Measurements from ENCODE around the gene OR1I1. TPM values are rescaled to one million over a fixed set of nuclear protein-coding genes. Genes with fewer than 3 reads are reported as not detected.

The OR1I1 gene
- total RNA-seq (not detected in 2 replicates), polyA plus RNA-seq (not detected in 2 replicates)

GRCh38 chr19:15081911-15082310, at the start of gene OR1I1:
OR1I1 (plus strand) TSS chr19:15082211; CDS start chr19:15087066, 4,855 bp downstream.
- 78% methylated on average over 6 of the region's 6 CpGs for WGBS (ENCODE audit: low lambda C conversion rate, missing lambda C conversion rate)
- Histone ChIP-seq H3K4me2 (no peak within 1 kb of the TSS), H4K20me1 (ENCODE audit: insufficient read depth, poor library complexity, severe bottlenecking) (no peaks in the 10 kb centered on the region), H3K27ac (no peak within 1 kb of the TSS), H3K9me3 (ENCODE audit: low read depth) (no peaks in the 10 kb centered on the region), H3K27me3 (peaks cover 15% of the 10 kb centered on the region), H3K36me3 (replicated peaks; ENCODE audit: insufficient read depth, low read depth) (no peaks in the 10 kb centered on the region), H2AFZ (no peak within 1 kb of the TSS), H3K4me1 (ENCODE audit: insufficient read depth) (no peaks in the 10 kb centered on the region), H3K9me2 (replicated peaks; ENCODE audit: insufficient read depth) (no peaks in the 10 kb centered on the region), H3K4me3 (no peak within 1 kb of the TSS), H3K79me2 (no peaks in the 10 kb centered on the region)
- TF ChIP-seq CTCF (IDR thresholded peaks at IDR 0.05; ENCODE audit: poor library complexity) (no peak), EZH2 (IDR thresholded peaks at IDR 0.05; ENCODE audit: borderline replicate concordance) (no peak), EZH2phosphoT487 (IDR thresholded peaks at IDR 0.05; ENCODE audit: low read depth, severe bottlenecking, unreplicated experiment) (no peak)
- no peak for DNase-seq (ENCODE audit: low spot score)

GRCh38 chr19:15035795-15036311, 46.2 kb upstream of the OR1I1 start:
- H3K27ac ChIP-seq: no peak overlapping the region
- no peaks in the 10 kb centered on the region for H4K20me1 ChIP-seq (ENCODE audit: insufficient read depth, poor library complexity, severe bottlenecking)
- no peak for DNase-seq (ENCODE audit: low spot score)
- H3K9me3 ChIP-seq (ENCODE audit: low read depth): no peaks in the 10 kb centered on the region
- no peaks in the 10 kb centered on the region for H3K79me2 ChIP-seq
- H3K4me3 ChIP-seq: no peak overlapping the region
- no peaks in the 10 kb centered on the region for H3K36me3 ChIP-seq (replicated peaks; ENCODE audit: insufficient read depth, low read depth)
- TF ChIP-seq EZH2phosphoT487 (IDR thresholded peaks at IDR 0.05; ENCODE audit: low read depth, severe bottlenecking, unreplicated experiment) (no peak), CTCF (IDR thresholded peaks at IDR 0.05; ENCODE audit: poor library complexity) (no peak), EZH2 (IDR thresholded peaks at IDR 0.05; ENCODE audit: borderline replicate concordance) (no peak)
- WGBS (ENCODE audit: low lambda C conversion rate, missing lambda C conversion rate): no CpG with 5 or more reads among the region's 1 CpG
- H3K4me2 ChIP-seq: no peak overlapping the region
- no peaks in the 10 kb centered on the region for H3K4me1 ChIP-seq (ENCODE audit: insufficient read depth)
- H3K27me3 ChIP-seq: no peaks in the 10 kb centered on the region
- H2AFZ ChIP-seq: no peak overlapping the region
- no peaks in the 10 kb centered on the region for H3K9me2 ChIP-seq (replicated peaks; ENCODE audit: insufficient read depth)

GRCh38 chr19:15037586-15037985, 44.4 kb upstream of the OR1I1 start:
- 56% methylated on average over 4 of the region's 4 CpGs for WGBS (ENCODE audit: low lambda C conversion rate, missing lambda C conversion rate)
- DNase-seq (ENCODE audit: low spot score): no peak
- no peak for TF ChIP-seq CTCF (IDR thresholded peaks at IDR 0.05; ENCODE audit: poor library complexity)
- TF ChIP-seq EZH2phosphoT487 (IDR thresholded peaks at IDR 0.05; ENCODE audit: low read depth, severe bottlenecking, unreplicated experiment): no peak
- TF ChIP-seq EZH2 (IDR thresholded peaks at IDR 0.05; ENCODE audit: borderline replicate concordance): no peak
- Histone ChIP-seq H3K9me3 (ENCODE audit: low read depth) (no peaks in the 10 kb centered on the region), H2AFZ (no peak overlapping the region), H3K4me3 (no peak overlapping the region), H3K9me2 (replicated peaks; ENCODE audit: insufficient read depth) (no peaks in the 10 kb centered on the region), H4K20me1 (ENCODE audit: insufficient read depth, poor library complexity, severe bottlenecking) (no peaks in the 10 kb centered on the region), H3K4me1 (ENCODE audit: insufficient read depth) (no peaks in the 10 kb centered on the region), H3K79me2 (no peaks in the 10 kb centered on the region), H3K36me3 (replicated peaks; ENCODE audit: insufficient read depth, low read depth) (no peaks in the 10 kb centered on the region), H3K27me3 (no peaks in the 10 kb centered on the region), H3K4me2 (no peak overlapping the region), H3K27ac (no peak overlapping the region)

Data from hepatocyte (in vitro differentiated cells).